Calu3 (cell line): ENCODE data around the gene PRR33. TPM values are rescaled to one million over a fixed set of nuclear protein-coding genes. Genes with fewer than 3 reads are reported as not detected.

Source experiments
- BruUV-seq: library from RNA; stranded (reverse); fragments of 400-500 nt; replicated peaks from 2 replicates; lab custom pipeline; 2021; lab: Mats Ljungman, UMichigan
- CTCF ChIA-PET: fragments of 300-600 bp; sonication (Branson Sonifier 250); formaldehyde crosslinking; loops from one replicate; lab custom pipeline; 2022; ENCODE audit warnings: antibody characterized with exemption; lab: Charles Lee
- DNase-seq: peaks from one replicate; pipeline ENCODE4 v3.0.0; 2022
- H3K27ac Mint-ChIP-seq: one replicate; pipeline ENCODE4 v1.8.0; 2022; ENCODE audit warnings: mixed read lengths; ENCODE audit not compliant: unreplicated experiment
- H3K27me3 Mint-ChIP-seq: one replicate; pipeline ENCODE4 v1.8.0; 2022; ENCODE audit warnings: mixed read lengths; ENCODE audit not compliant: unreplicated experiment
- H3K36me3 Mint-ChIP-seq: one replicate; pipeline ENCODE4 v1.8.0; 2022; ENCODE audit warnings: mild to moderate bottlenecking, moderate library complexity, mixed read lengths; ENCODE audit not compliant: insufficient read depth, unreplicated experiment
- H3K4me1 Mint-ChIP-seq: one replicate; pipeline ENCODE4 v1.8.0; 2022; ENCODE audit warnings: mild to moderate bottlenecking, low read depth, mixed read lengths; ENCODE audit not compliant: unreplicated experiment
- H3K4me3 Mint-ChIP-seq: one replicate; pipeline ENCODE4 v1.8.0; 2022; ENCODE audit warnings: mild to moderate bottlenecking, low read depth, moderate library complexity, mixed read lengths; ENCODE audit not compliant: unreplicated experiment
- H3K9me3 Mint-ChIP-seq: one replicate; pipeline ENCODE4 v1.8.0; 2022; ENCODE audit warnings: low read depth, mixed read lengths; ENCODE audit not compliant: unreplicated experiment
- CTCF ChIP-seq: fragments of 200-600 bp; IDR thresholded peaks from one replicate; pipeline ENCODE4 v1.8.0; 2022; ENCODE audit warnings: antibody characterized with exemption; ENCODE audit not compliant: unreplicated experiment
- intact Hi-C: fragments of 100-400 bp; cut with micrococcal nuclease; formaldehyde crosslinking; loops from one replicate; pipeline ENCODE4 v1.10.0; 2022; ENCODE audit not compliant: unreplicated experiment
- total RNA-seq: library from RNA; stranded (reverse); gene quantifications from 2 replicates; pipeline ENCODE4 v1.2.3, GENCODE V29; 2022

Gene PRR33
- total RNA-seq, 1 experiment from 2014 or later, result not detected

DNA sequence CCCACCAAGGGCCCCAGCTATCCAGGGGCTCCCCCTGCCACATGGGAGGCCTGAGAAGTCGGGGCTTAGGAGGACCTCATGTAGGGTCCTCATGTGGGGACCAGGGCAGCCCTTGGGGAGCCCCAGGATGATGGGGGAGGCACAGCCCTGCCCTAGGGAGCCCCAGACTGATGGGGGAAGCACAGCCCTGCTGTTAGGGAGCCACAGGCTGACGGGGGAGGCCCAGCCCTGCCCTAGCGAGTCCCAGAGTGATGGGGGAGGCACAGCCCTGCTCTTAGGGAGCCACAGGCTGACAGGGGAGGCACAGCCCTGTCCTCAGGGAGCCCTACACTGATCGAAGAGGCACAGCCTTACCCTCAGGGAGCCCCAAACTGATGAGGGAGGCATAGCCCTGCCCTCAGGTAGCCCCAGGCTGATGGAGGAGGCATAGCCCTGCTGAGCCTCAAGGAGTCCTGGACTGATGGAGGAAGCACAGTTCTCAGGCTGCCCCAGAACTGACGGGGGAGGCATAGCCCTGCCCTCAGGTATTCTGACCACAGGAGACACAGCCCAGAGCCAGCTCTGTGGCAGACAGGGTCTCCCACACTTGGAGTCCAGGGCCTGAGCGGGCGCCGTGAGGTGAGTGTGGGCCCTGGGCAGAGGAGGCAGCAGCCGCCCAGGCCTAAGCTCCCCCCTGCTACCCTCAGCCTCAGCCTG is 10.8 kb downstream of the PRR33 start:
- no peak overlapping the region for H3K4me3 Mint-ChIP-seq
- no peaks in the 10 kb centered on the region for H3K4me1 Mint-ChIP-seq
- no peak overlapping the region for H3K27ac Mint-ChIP-seq
- H3K27me3 Mint-ChIP-seq, result no peaks in the 10 kb centered on the region
- intact Hi-C loops, result loop anchor here (5.0 kb wide), 1 partner anchor 271 kb away; no protein-coding TSS in a partner anchor
- H3K36me3 Mint-ChIP-seq, result peaks cover 11% of the 10 kb centered on the region
- CTCF ChIA-PET, result no interaction called here
- H3K9me3 Mint-ChIP-seq, result no peaks in the 10 kb centered on the region
- no TSS peak for BruUV-seq
- no peak for DNase-seq
- TF ChIP-seq CTCF, result no peak

DNA sequence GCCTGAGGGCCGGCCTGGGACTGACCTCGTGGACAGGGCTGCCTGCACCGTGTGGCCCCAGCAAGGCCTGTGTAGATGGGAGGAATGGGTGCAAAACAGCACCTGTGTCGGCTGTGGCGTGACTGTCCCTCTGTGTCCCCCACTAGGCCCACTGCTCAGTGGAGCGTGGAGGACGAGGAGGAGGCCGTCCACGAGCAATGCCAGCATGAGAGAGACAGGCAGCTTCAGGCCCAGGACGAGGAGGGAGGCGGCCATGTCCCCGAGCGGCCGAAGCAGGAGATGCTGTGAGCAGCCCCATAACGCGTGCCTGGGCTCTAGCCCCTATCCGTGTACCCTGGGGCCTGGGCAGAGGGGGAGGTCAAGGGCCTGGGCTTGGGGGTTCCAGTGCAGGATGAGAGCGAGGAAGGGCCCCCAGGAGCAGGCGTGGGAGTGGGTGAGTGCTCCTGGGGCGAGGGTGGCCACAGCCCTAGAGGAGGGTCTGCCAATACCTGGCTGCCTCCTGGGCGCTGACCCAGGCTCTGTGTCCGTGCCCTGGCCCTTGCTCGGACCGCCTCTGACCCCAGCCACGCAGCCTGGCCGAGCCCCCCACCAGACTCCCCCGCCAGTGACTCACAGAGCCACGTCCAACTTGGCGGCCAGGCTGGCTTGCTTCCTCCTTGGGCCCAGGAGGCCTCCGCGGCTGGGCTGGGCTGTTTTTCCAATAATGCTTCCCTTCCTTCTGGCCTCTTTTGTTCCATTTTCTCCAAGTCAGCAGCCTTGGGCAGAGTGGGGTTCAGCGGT is 11.6 kb downstream of the PRR33 start:
- intact Hi-C loops, result loop anchor here (5.0 kb wide), 1 partner anchor 272 kb away; no protein-coding TSS in a partner anchor
- no peak for DNase-seq
- no peak for TF ChIP-seq CTCF
- Mint-ChIP-seq H3K27me3 (no peaks in the 10 kb centered on the region), H3K36me3 (peaks cover 11% of the 10 kb centered on the region), H3K9me3 (no peaks in the 10 kb centered on the region), H3K27ac (no peak overlapping the region), H3K4me1 (no peaks in the 10 kb centered on the region), H3K4me3 (no peak overlapping the region)
- CTCF ChIA-PET, result interaction anchor here (0.6 kb wide), 1 partner anchor 108 kb away, joined by 6 read pairs; no protein-coding TSS in a partner anchor
- BruUV-seq, result no TSS peak

- no peak for DNase-seq
- Mint-ChIP-seq H3K36me3 (peaks cover 11% of the 10 kb centered on the region), H3K9me3 (no peaks in the 10 kb centered on the region), H3K4me3 (no peak overlapping the region), H3K27ac (no peak overlapping the region), H3K4me1 (no peaks in the 10 kb centered on the region), H3K27me3 (no peaks in the 10 kb centered on the region)
- no TSS peak for BruUV-seq
- no peak for TF ChIP-seq CTCF
- intact Hi-C loops, result no loop called here
- CTCF ChIA-PET, result no interaction called here
Observed at GRCh38 chr11:1879342-1879940, 12.3 kb downstream of the PRR33 start.

- Mint-ChIP-seq H3K4me3 (no peak overlapping the region), H3K4me1 (no peaks in the 10 kb centered on the region), H3K27ac (no peak overlapping the region), H3K36me3 (peaks cover 11% of the 10 kb centered on the region), H3K9me3 (no peaks in the 10 kb centered on the region), H3K27me3 (peaks cover 7% of the 10 kb centered on the region)
- CTCF ChIA-PET, result no interaction called here
- no TSS peak for BruUV-seq
- DNase-seq, result no peak
- no peak for TF ChIP-seq CTCF
- intact Hi-C loops, result no loop called here
Observed at GRCh38 chr11:1878137-1879031, 13.3 kb downstream of the PRR33 start.
